H1 (cell line): Measurements from ENCODE around the gene MS4A7. TPM values are rescaled to one million over a fixed set of nuclear protein-coding genes. Genes with fewer than 3 reads are reported as not detected.

Experiments
- EGR1 ChIP-seq: IDR thresholded peaks from 2 replicates; pipeline ENCODE4 v1.6.1; 2011; ENCODE audit warnings: low read depth, low read length, borderline replicate concordance
- FOSL1 ChIP-seq: IDR thresholded peaks from 2 replicates; pipeline ENCODE4 v1.6.1; 2011; ENCODE audit warnings: mild to moderate bottlenecking, low read depth, low read length, moderate library complexity; ENCODE audit not compliant: insufficient read depth
- RNF2 ChIP-seq: fragments of 200-900, 300-1000 bp; sonication (generic); IDR thresholded peaks from 2 replicates; pipeline ENCODE4 v1.7.1; 2016; ENCODE audit warnings: borderline replicate concordance, low read depth, mild to moderate bottlenecking, antibody characterized with exemption, low read length; ENCODE audit not compliant: poor library complexity, severe bottlenecking; ENCODE audit errors: missing control alignments
- polyA plus RNA-seq, 7 experiments: library from polyadenylated mRNA; depleted of rRNA in 3 of 7; stranded (reverse) in 5 of 7; unstranded in 2 of 7; fragments of >200 nt in 5 of 7; fragments of 200-250 nt in 2 of 7; gene quantifications; 1 replicate in 5 of 7; 2 replicates in 1 of 7; 4 replicates in 1 of 7; pipeline versions ENCODE4 v1.2.1 to v1.2.3, GENCODE V29; 2011 to 2013; ENCODE audit warnings: missing spikeins in 2 of 7, mixed read lengths in 2 of 7
- total RNA-seq: library from RNA; stranded (reverse); fragmentation: NEBNext Ultra II Directional; extraction: Animal tissue kit (Norgen Biotek cat#: 25700); gene quantifications from 2 replicates; pipeline ENCODE4 v1.2.1, GENCODE V29; 2021
- TF ChIP-seq, protein P1 (sequence below), 3 experiments: IDR thresholded peaks; 1 replicate in 2 of 3; 2 replicates in 1 of 3; pipeline versions ENCODE4 v1.5.1 to v1.6.1; 2011; ENCODE audit warnings: low read length in 3 of 3, mild to moderate bottlenecking in 3 of 3, inconsistent platforms in 2 of 3, low read depth in 1 of 3, moderate library complexity in 1 of 3; ENCODE audit not compliant: insufficient read depth in 1 of 3; ENCODE audit errors: control extremely low read depth in 1 of 3

The MS4A7 gene
- total and polyA plus RNA-seq, 2 of the 8 experiments (the other 6 are each of a cell fraction or from before 2014, with no cell fraction given), result not detected

DNA sequence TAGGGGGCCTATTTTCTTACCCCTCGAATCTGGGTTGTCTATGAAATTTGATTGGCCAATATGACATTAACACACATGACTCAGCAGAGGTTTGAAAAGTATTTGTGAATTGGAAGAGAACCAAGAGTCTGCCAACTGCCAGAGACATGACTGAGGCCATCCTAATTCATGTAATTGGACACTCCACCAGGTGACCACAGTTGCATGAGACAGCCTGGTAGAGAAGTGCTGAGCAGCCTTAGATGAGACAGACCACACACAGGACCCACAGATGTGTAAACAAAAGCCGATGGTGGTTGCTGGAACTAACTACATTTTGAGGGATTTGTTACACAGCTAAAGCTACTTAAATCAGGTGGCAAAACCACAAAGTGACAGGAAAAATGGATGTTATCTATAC is 50.2 kb downstream of the MS4A7 start (continued):
- TF ChIP-seq, protein P1, sequence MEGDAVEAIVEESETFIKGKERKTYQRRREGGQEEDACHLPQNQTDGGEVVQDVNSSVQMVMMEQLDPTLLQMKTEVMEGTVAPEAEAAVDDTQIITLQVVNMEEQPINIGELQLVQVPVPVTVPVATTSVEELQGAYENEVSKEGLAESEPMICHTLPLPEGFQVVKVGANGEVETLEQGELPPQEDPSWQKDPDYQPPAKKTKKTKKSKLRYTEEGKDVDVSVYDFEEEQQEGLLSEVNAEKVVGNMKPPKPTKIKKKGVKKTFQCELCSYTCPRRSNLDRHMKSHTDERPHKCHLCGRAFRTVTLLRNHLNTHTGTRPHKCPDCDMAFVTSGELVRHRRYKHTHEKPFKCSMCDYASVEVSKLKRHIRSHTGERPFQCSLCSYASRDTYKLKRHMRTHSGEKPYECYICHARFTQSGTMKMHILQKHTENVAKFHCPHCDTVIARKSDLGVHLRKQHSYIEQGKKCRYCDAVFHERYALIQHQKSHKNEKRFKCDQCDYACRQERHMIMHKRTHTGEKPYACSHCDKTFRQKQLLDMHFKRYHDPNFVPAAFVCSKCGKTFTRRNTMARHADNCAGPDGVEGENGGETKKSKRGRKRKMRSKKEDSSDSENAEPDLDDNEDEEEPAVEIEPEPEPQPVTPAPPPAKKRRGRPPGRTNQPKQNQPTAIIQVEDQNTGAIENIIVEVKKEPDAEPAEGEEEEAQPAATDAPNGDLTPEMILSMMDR (IDR thresholded peaks at IDR 0.05; ENCODE audit: control extremely low read depth in 1 of 3, insufficient read depth in 1 of 3, low read depth in 1 of 3, low read length in 3 of 3), result no peak
- no peak for TF ChIP-seq EGR1
- no peak for TF ChIP-seq RNF2
- TF ChIP-seq FOSL1, result no peak
